Activated CD4-positive, alpha-beta T cell treated with anti-CD3 and anti-CD28 coated beads, Interleukin-2, Interleukin-4, amounts not matched to agents 100 ng/mL and 50 ng/mL, durations not matched to agents 16 hours and 8 hours (primary cell): Measurements from ENCODE around the gene DNAI1.
"Not testable (repeated sequence)": the region's sequence is repeated elsewhere in the genome, so short reads cannot be mapped to it uniquely, and the experiment has no call there.

ENCODE experiments used
- DNase-seq: peaks from one replicate; pipeline ENCODE4 v3.0.0-alpha.2; 2020; ENCODE audit warnings: low spot score

DNAI1 gene

GRCh38 chr9:34451135-34451534, 7.5 kb upstream of the DNAI1 start:
- no peak for DNase-seq

GRCh38 chr9:34451545-34451944, 7.1 kb upstream of the DNAI1 start:
- DNase-seq = peak; percentile 41

- DNase-seq = no peak
These were observed 6.0 kb upstream of the DNAI1 start for GRCh38 chr9:34452568-34452967.

GRCh38 chr9:34454571-34455065, 4.0 kb upstream of the DNAI1 start:
- no peak for DNase-seq

GRCh38 chr9:34456151-34456550, 2.5 kb upstream of the DNAI1 start:
- DNase-seq = no peak

- no peak for DNase-seq
These were observed 1.9 kb upstream of the DNAI1 start for GRCh38 chr9:34456746-34457145.

- no peak for DNase-seq
These were observed 1.2 kb upstream of the DNAI1 start for GRCh38 chr9:34457266-34458012.

- DNase-seq = no peak
These were observed 345 bp downstream of the DNAI1 start for GRCh38 chr9:34458959-34459340.

- no peak for DNase-seq
These were observed 751 bp downstream of the DNAI1 start for GRCh38 chr9:34459356-34459755.

GRCh38 chr9:34459941-34460340, 1.3 kb downstream of the DNAI1 start:
- no peak for DNase-seq

- peak; percentile 53 for DNase-seq
These were observed 4.7 kb downstream of the DNAI1 start for GRCh38 chr9:34463098-34463900.

GRCh38 chr9:34463901-34464232, 5.3 kb downstream of the DNAI1 start:
- DNase-seq = no peak

- DNase-seq = no peak
These were observed 6.0 kb downstream of the DNAI1 start for GRCh38 chr9:34464571-34464970.

GRCh38 chr9:34465468-34465867, 6.9 kb downstream of the DNAI1 start:
- no peak for DNase-seq

GRCh38 chr9:34475097-34475496, 16.5 kb downstream of the DNAI1 start:
- DNase-seq = no peak

GRCh38 chr9:34477541-34477940, 18.9 kb downstream of the DNAI1 start:
- no peak for DNase-seq

- no peak for DNase-seq
These were observed 20.8 kb downstream of the DNAI1 start for GRCh38 chr9:34479431-34479866.

- DNase-seq = not testable (repeated sequence)
These were observed 23.0 kb downstream of the DNAI1 start for GRCh38 chr9:34481620-34482019.

GRCh38 chr9:34482746-34483145, 24.1 kb downstream of the DNAI1 start:
- DNase-seq = not testable (repeated sequence)

- no peak for DNase-seq
These were observed 26.1 kb downstream of the DNAI1 start for GRCh38 chr9:34484678-34485077.

GRCh38 chr9:34485822-34486221, 27.2 kb downstream of the DNAI1 start:
- DNase-seq = no peak

- no peak for DNase-seq
These were observed 28.0 kb downstream of the DNAI1 start for GRCh38 chr9:34486572-34486971.

- DNase-seq = no peak
These were observed 31.8 kb downstream of the DNAI1 start for GRCh38 chr9:34490360-34490759.
